ENCODE measurements around the gene ACOT8.
A peak's percentile ranks its signal among the peaks of the same experiment; 100 is the strongest.

- TF ChIP-seq POLR2A (IDR thresholded peaks at IDR 0.05) = peak in 2 of 3 donors; percentile 39 to 41
- TF ChIP-seq, protein P1, sequence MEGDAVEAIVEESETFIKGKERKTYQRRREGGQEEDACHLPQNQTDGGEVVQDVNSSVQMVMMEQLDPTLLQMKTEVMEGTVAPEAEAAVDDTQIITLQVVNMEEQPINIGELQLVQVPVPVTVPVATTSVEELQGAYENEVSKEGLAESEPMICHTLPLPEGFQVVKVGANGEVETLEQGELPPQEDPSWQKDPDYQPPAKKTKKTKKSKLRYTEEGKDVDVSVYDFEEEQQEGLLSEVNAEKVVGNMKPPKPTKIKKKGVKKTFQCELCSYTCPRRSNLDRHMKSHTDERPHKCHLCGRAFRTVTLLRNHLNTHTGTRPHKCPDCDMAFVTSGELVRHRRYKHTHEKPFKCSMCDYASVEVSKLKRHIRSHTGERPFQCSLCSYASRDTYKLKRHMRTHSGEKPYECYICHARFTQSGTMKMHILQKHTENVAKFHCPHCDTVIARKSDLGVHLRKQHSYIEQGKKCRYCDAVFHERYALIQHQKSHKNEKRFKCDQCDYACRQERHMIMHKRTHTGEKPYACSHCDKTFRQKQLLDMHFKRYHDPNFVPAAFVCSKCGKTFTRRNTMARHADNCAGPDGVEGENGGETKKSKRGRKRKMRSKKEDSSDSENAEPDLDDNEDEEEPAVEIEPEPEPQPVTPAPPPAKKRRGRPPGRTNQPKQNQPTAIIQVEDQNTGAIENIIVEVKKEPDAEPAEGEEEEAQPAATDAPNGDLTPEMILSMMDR (IDR thresholded peaks at IDR 0.05) = peak; percentile 38 to 72 (median 59)
Observed at GRCh38 chr20:45890077-45890984, 33.1 kb upstream of the ACOT8 start.
